Activated CD4-positive, alpha-beta memory T cell treated with anti-CD3 and anti-CD28 coated beads, Interleukin-2, amount 10 ng/mL, durations not matched to agents 7 days and 5 days (primary cell): ENCODE measurements around the gene ACER3. TPM values are rescaled to one million over a fixed set of nuclear protein-coding genes. Genes with fewer than 3 reads are reported as not detected.

Source experiments
- CTCF ChIA-PET: fragments of 350-600 bp; sonication (Branson Sonifier 250); formaldehyde crosslinking; loops from one replicate; lab custom pipeline; 2021; ENCODE audit warnings: antibody characterized with exemption, inconsistent platforms; lab: Charles Lee
- POLR2A ChIA-PET: fragments of 350-600 bp; sonication (Branson Sonifier 250); formaldehyde crosslinking; loops from one replicate; lab custom pipeline; 2021; ENCODE audit warnings: antibody characterized with exemption; lab: Charles Lee
- DNase-seq: peaks from one replicate; pipeline ENCODE4 v3.0.0-alpha.2; 2020
- H3K27ac Mint-ChIP-seq: one replicate; pipeline ENCODE4 v1.8.0; 2021; ENCODE audit warnings: mild to moderate bottlenecking, mixed read lengths
- H3K27me3 Mint-ChIP-seq: one replicate; pipeline ENCODE4 v1.8.0; 2021; ENCODE audit warnings: mixed read lengths
- H3K36me3 Mint-ChIP-seq: one replicate; pipeline ENCODE4 v1.8.0; 2021; ENCODE audit warnings: low read depth, mixed read lengths
- H3K4me1 Mint-ChIP-seq: one replicate; pipeline ENCODE4 v1.8.0; 2021; ENCODE audit warnings: mixed read lengths
- H3K4me3 Mint-ChIP-seq: one replicate; pipeline ENCODE4 v1.8.0; 2021; ENCODE audit warnings: mild to moderate bottlenecking, mixed read lengths
- H3K9me3 Mint-ChIP-seq: one replicate; pipeline ENCODE4 v1.8.0; 2021; ENCODE audit warnings: mixed read lengths
- total RNA-seq, 2 experiments: library from RNA; stranded (reverse); gene quantifications; one replicate each; pipeline ENCODE4 v1.2.3, GENCODE V29; 2021

Gene ACER3
- total RNA-seq, 2 experiments from 2014 or later = 10.3 to 12.2 TPM

GRCh38 chr11:77030834-77031414, 170.2 kb downstream of the ACER3 start:
- DNase-seq = no peak
- POLR2A ChIA-PET = no interaction called here
- Mint-ChIP-seq H3K9me3 (no peaks in the 10 kb centered on the region), H3K4me1 (no peaks in the 10 kb centered on the region), H3K27me3 (peaks cover 28% of the 10 kb centered on the region), H3K4me3 (no peak overlapping the region), H3K27ac (no peak overlapping the region), H3K36me3 (no peaks in the 10 kb centered on the region)
- CTCF ChIA-PET = interaction anchor here (0.8 kb wide), 1 partner anchor 12 kb away, joined by 3 read pairs; no protein-coding TSS in a partner anchor

- Mint-ChIP-seq H3K4me3 (no peak overlapping the region), H3K4me1 (no peaks in the 10 kb centered on the region), H3K9me3 (no peaks in the 10 kb centered on the region), H3K36me3 (no peaks in the 10 kb centered on the region), H3K27ac (no peak overlapping the region), H3K27me3 (peaks cover 33% of the 10 kb centered on the region)
- CTCF ChIA-PET = interaction anchor here (0.6 to 1.1 kb wide), 3 partner anchors 59 to 678 kb away, joined by 3 to 4 read pairs (median 3); no protein-coding TSS in a partner anchor
- POLR2A ChIA-PET = interaction anchor here (0.6 kb wide), 1 partner anchor 12 kb away, joined by 3 read pairs; no protein-coding TSS in a partner anchor
- no peak for DNase-seq
Observed at GRCh38 chr11:77031599-77031998, 170.9 kb downstream of the ACER3 start.

GRCh38 chr11:77035039-77035438, 174.3 kb downstream of the ACER3 start:
- Mint-ChIP-seq H3K4me1 (peaks cover 8% of the 10 kb centered on the region), H3K4me3 (no peak overlapping the region), H3K27me3 (peaks cover 50% of the 10 kb centered on the region), H3K27ac (no peak overlapping the region), H3K9me3 (no peaks in the 10 kb centered on the region), H3K36me3 (no peaks in the 10 kb centered on the region)
- ChIA-PET POLR2A (interaction anchor here (1.3 to 1.6 kb wide), 2 partner anchors 8 to 13 kb away, joined by 4 read pairs; no protein-coding TSS in a partner anchor), CTCF (interaction anchor here (1.2 kb wide), 1 partner anchor 115 kb away, joined by 4 read pairs; no protein-coding TSS in a partner anchor)
- DNase-seq = no peak

GRCh38 chr11:77035580-77035979, 174.9 kb downstream of the ACER3 start:
- ChIA-PET CTCF (interaction anchor here (1.2 to 1.7 kb wide), 2 partner anchors 47 to 116 kb away, joined by 3 to 4 read pairs; no protein-coding TSS in a partner anchor), POLR2A (interaction anchor here (1.3 to 1.6 kb wide), 2 partner anchors 8 to 13 kb away, joined by 4 read pairs; no protein-coding TSS in a partner anchor)
- no peaks in the 10 kb centered on the region for H3K9me3 Mint-ChIP-seq
- peaks cover 8% of the 10 kb centered on the region for H3K4me1 Mint-ChIP-seq
- no peaks in the 10 kb centered on the region for H3K36me3 Mint-ChIP-seq
- peaks cover 51% of the 10 kb centered on the region for H3K27me3 Mint-ChIP-seq
- DNase-seq = no peak
- H3K4me3 Mint-ChIP-seq = no peak overlapping the region
- H3K27ac Mint-ChIP-seq = no peak overlapping the region

- ChIA-PET CTCF (interaction anchor here (1.4 to 1.7 kb wide), 2 partner anchors 46 to 55 kb away, joined by 3 to 4 read pairs; no protein-coding TSS in a partner anchor), POLR2A (interaction anchor here (0.6 to 1.6 kb wide), 2 partner anchors 9 to 40 kb away, joined by 3 to 4 read pairs; no protein-coding TSS in a partner anchor)
- H3K27ac Mint-ChIP-seq = no peak overlapping the region
- DNase-seq = no peak
- H3K27me3 Mint-ChIP-seq = peaks cover 50% of the 10 kb centered on the region
- peaks cover 10% of the 10 kb centered on the region for H3K4me1 Mint-ChIP-seq
- no peaks in the 10 kb centered on the region for H3K9me3 Mint-ChIP-seq
- no peaks in the 10 kb centered on the region for H3K36me3 Mint-ChIP-seq
- no peak overlapping the region for H3K4me3 Mint-ChIP-seq
Observed at GRCh38 chr11:77036398-77036797, 175.7 kb downstream of the ACER3 start.

GRCh38 chr11:77037057-77037456, 176.3 kb downstream of the ACER3 start:
- peaks cover 10% of the 10 kb centered on the region for H3K4me1 Mint-ChIP-seq
- peaks cover 48% of the 10 kb centered on the region for H3K27me3 Mint-ChIP-seq
- H3K4me3 Mint-ChIP-seq = no peak overlapping the region
- no peaks in the 10 kb centered on the region for H3K36me3 Mint-ChIP-seq
- no peaks in the 10 kb centered on the region for H3K9me3 Mint-ChIP-seq
- no peak for DNase-seq
- CTCF ChIA-PET = interaction anchor here (0.6 to 1.7 kb wide), 4 partner anchors 45 to 575 kb away, joined by 3 to 4 read pairs (median 4); no protein-coding TSS in a partner anchor
- POLR2A ChIA-PET = interaction anchor here (0.6 kb wide), 1 partner anchor 40 kb away, joined by 3 read pairs; no protein-coding TSS in a partner anchor
- H3K27ac Mint-ChIP-seq = no peak overlapping the region

GRCh38 chr11:77038029-77038824, 177.5 kb downstream of the ACER3 start:
- no peak overlapping the region for H3K27ac Mint-ChIP-seq
- no peaks in the 10 kb centered on the region for H3K9me3 Mint-ChIP-seq
- ChIA-PET POLR2A (no interaction called here), CTCF (interaction anchor here (1.3 kb wide), 1 partner anchor 116 kb away, joined by 3 read pairs; no protein-coding TSS in a partner anchor)
- H3K27me3 Mint-ChIP-seq = peaks cover 55% of the 10 kb centered on the region
- DNase-seq = no peak
- no peaks in the 10 kb centered on the region for H3K36me3 Mint-ChIP-seq
- no peak overlapping the region for H3K4me3 Mint-ChIP-seq
- peaks cover 10% of the 10 kb centered on the region for H3K4me1 Mint-ChIP-seq

- POLR2A ChIA-PET = no interaction called here
- CTCF ChIA-PET = interaction anchor here (1.2 kb wide), 2 partner anchors 23 to 97 kb away, joined by 3 read pairs; no protein-coding TSS in a partner anchor
Observed at GRCh38 chr11:77038825-77039326, 178.2 kb downstream of the ACER3 start.

GRCh38 chr11:77039491-77040400, 179.0 kb downstream of the ACER3 start:
- CTCF ChIA-PET = interaction anchor here (0.7 to 2.0 kb wide), 8 partner anchors 16 to 120 kb away, joined by 3 to 11 read pairs (median 3); no protein-coding TSS in a partner anchor
- no peak for DNase-seq
- Mint-ChIP-seq H3K36me3 (no peaks in the 10 kb centered on the region), H3K27me3 (peaks cover 56% of the 10 kb centered on the region), H3K4me3 (no peak overlapping the region), H3K4me1 (peaks cover 10% of the 10 kb centered on the region), H3K27ac (no peak overlapping the region), H3K9me3 (no peaks in the 10 kb centered on the region)
- POLR2A ChIA-PET = no interaction called here

More at GRCh38 chr11:77038825-77039326, 178.2 kb downstream of the ACER3 start:
- Mint-ChIP-seq H3K27me3 (peaks cover 56% of the 10 kb centered on the region), H3K4me1 (peaks cover 10% of the 10 kb centered on the region), H3K36me3 (no peaks in the 10 kb centered on the region), H3K9me3 (no peaks in the 10 kb centered on the region), H3K27ac (no peak overlapping the region), H3K4me3 (peak overlapping the region; percentile 14)
- DNase-seq = no peak

- DNase-seq = no peak
- POLR2A ChIA-PET = no interaction called here
- Mint-ChIP-seq H3K4me3 (no peak overlapping the region), H3K9me3 (no peaks in the 10 kb centered on the region), H3K4me1 (peaks cover 10% of the 10 kb centered on the region), H3K27ac (no peak overlapping the region), H3K36me3 (no peaks in the 10 kb centered on the region), H3K27me3 (peaks cover 55% of the 10 kb centered on the region)
- CTCF ChIA-PET = interaction anchor here (0.8 to 2.0 kb wide), 4 partner anchors 51 to 121 kb away, joined by 3 to 11 read pairs (median 4); no protein-coding TSS in a partner anchor
Observed at GRCh38 chr11:77040401-77040777, 179.7 kb downstream of the ACER3 start.

GRCh38 chr11:77040889-77041288, 180.2 kb downstream of the ACER3 start:
- DNase-seq = no peak
- Mint-ChIP-seq H3K27me3 (peaks cover 55% of the 10 kb centered on the region), H3K27ac (no peak overlapping the region), H3K9me3 (no peaks in the 10 kb centered on the region), H3K4me1 (peaks cover 14% of the 10 kb centered on the region), H3K4me3 (no peak overlapping the region), H3K36me3 (no peaks in the 10 kb centered on the region)
- CTCF ChIA-PET = interaction anchor here (0.8 to 2.0 kb wide), 3 partner anchors 50 to 121 kb away, joined by 3 to 11 read pairs (median 4); no protein-coding TSS in a partner anchor
- POLR2A ChIA-PET = no interaction called here
